ENCODE data around the gene PSD2.
A peak's percentile ranks its signal among the peaks of the same experiment; 100 is the strongest.

PSD2 gene

DNA sequence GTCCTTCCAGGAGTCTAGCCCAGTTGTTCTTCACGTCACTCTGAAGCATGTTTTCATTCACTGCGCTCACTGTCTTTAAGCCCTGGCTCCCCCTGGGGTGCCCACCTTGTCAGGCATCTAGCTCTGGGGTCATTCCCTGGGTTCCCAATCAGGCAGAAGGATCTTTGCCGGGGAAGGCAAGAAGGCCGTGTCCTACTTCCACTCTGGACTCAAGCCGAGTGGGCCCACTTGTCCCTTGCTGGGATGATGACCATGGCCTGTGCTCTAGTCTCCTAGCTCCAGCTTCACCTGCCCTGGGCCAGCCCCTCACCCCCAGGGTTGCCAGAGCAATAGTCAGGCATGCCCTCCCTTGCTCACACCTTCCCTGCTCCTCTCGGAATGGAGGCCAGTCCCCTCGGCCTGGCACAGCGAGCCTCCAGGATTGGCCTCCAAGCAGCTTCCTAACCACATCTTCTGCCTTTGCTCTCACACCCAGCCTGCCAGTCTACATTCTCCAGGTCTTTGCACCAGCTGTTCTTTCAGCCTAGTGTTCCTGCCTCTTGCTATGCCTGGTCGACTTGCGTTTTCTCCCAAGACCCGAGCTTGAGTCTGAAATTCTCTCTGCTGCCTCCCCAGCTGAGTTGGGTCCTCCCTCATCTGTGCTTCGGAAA, 32.2 kb upstream of the PSD2 start:
- DNase-seq (ENCODE audit: low read depth) = no peak

DNA sequence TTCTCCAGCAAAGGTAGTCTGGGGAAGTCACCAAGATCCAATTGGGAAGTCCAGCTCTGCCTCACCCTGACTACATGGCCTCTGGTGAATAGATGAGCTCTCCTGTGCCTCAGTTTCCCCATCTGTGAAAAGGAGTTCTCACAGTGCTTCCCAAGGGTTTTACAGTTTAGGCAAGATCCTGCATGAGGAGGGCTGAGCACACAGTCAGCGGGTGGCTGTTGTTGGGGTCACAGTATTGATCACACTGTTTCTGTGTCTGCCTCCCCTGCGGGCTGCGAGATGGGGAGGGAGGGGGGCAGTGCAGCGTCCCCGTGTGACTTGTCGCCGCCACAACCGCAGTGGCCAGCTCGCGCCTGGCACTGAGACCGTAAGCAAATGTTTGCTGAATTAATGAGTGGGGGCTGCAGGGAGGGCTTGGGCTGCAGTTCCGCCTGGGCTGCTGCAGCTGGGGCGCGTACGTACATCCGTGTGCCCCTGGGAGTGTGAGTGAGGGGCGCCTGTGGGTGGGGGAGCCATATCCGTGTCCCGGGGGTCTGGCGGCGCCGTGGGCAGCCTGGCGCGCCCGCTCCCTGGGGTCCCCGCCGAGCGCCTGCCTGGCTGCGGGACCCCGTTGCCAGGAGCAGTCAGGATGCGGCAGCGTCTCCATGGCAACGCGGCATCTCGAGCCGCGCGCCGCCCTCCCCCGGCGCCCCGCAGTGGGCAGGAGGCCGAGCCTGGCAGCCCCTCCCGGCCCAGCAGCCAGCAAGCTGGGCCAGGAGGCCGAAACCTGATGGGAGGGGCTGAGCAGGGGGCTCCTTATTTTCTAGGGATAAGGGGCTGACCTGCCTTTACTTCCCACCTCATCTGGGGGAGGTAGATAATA, 31.4 kb upstream of the PSD2 start:
- DNase-seq (ENCODE audit: low read depth) = no peak

DNA sequence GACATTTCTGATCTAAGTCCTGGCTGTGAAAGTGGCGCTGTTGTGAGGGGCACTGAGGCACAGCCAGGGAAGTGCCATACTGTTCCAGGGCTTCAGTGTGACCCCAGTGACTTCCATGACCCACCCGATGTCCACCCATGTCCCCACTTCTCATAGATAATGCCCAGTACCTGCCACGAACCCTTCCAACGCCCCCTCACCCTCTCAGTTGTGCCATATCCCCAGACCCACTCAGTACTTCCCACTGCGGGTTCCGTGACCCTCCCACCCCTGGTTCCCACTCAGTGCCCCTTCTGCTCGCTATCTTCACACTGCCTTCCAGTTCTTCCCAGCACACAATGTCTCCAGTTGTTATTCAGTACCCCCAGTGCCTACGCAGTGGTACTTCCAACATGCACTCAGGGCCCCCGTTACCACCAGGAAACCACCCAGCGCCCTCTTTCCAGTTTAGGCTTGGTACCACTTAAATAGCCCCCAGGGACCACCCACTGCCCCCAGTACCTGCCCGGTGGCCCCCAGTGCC, 30.7 kb upstream of the PSD2 start:
- no peak for DNase-seq (ENCODE audit: low read depth)

DNA sequence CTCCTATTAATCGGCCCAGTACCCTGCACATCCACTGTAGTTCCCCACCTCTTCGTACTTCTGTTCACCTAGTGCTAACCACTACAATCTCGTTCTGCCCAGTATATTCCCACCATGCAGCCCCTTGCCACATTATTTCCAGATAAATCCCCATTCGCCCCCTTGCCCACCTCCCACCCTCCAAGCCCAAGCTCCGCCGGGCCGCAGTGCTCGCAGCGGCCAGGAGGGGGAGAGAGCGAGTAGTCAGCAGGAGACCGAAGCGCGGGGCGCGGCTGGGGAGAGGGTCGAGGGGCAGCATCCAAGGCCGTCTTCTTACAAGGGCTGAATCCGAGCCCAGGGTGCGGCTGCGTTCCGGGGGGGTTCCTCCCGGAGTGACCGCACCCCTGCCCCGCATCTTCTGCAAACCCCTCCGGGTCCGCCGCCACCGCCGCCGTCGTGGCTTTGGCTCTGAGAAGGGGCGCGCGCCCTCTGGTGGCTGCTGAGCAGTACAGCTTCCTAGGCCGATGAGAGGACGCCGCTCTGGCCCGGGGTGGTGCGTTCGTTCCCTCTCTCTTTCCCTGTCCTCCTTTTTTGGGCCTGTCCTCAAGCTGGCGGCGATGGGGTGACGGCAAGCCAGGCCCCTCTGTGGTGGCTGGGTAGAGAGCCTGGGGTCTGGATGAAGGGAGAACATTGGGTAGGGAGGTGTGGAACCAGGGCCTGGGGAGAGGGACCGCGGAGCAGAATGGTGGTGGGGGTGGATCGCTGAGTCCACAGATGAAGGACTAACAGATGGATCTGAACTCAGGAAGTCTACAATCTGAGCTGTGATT, 30.0 kb upstream of the PSD2 start:
- DNase-seq (ENCODE audit: low read depth) = peak; percentile 67

DNA sequence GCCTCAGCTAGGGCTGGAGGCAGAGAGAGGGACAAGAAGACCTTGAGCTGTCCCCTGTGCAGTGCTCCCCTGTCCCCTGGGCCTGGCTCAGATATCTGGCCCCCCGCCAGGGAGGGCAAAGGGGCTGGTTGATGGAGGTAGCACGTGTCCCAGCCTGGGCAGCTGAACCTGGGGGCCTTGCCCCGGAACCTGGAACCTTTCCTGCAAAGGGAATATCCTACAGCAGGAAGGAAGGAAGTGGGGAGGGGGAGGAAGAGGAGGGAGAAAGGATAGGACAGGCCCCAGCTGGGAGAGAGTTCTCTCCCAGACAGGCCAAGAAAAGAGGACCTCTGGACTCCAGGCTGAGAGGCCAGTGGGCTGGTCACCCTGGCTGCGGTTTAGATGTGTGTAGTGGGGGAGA, 27.6 kb upstream of the PSD2 start:
- DNase-seq (ENCODE audit: low read depth) = no peak

DNA sequence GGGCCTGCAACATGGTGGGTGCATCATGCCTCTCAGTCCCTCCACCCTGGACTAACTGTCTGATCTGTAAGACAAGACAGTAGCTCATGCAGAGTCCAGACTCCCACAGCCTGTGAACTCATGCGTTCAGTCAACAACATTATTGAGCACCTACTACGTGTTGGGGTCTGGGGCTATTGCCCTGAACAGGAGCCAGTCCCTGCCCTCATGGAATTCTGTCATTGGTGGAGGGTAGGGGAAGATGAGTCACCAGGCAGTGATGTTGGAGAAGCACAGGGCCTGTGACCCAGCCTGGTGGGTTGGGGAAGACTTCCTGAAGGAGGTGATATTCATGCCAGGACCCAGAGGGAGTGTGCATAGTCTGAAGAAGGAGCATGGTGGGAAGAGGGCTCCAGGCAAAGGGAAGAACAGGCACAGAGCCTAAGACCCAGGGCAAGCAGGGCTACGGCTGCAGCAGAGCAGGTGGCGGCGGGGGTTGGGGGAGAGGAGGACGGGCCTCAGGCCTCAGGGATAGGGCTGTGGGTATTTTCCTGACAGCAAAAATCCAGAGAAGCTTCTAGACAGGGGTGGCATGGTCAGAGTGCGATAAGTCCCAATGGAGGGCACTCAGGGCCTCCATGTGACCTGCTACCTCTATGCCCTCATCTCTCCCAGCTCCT, 26.7 kb upstream of the PSD2 start:
- DNase-seq (ENCODE audit: low read depth) = no peak

DNA sequence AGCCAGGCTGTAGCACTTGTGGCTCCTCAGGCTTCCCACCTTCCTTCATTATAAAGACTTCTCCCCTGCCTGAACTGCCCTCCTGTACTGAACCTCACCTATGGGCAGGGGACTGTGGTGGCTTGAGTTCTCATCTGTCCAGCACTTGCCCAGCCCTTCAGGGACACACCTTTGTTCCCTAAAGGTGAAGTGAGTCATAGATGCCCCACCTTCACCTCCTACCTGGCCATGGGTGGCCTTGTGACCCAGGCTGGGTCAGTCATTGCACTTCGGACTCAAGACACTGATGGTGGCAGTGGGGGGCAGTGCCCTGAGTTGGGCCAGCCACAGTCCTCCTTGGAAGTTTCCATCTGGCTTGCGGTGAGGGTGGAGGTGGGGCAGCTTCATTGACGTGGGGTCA, 26.1 kb upstream of the PSD2 start:
- no peak for DNase-seq (ENCODE audit: low read depth)

DNA sequence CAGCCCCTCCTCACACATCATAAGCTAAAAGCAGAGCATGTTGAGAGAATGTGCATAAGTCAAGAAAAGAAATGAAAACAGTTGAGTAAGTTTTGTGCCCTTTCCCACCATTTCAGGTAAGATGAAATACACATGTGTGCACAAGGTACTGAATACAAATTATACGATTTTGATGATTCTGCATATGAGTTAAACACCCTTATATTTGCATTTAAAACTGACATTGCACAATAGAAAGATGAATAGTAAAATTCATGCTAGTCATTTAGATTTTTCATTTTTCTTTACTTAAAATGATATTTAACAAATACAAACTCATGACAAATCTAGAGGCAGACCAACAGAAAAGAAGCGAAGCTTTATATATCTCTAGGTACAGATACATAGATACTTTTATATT, 24.9 kb upstream of the PSD2 start:
- DNase-seq (ENCODE audit: low read depth) = no peak

DNA sequence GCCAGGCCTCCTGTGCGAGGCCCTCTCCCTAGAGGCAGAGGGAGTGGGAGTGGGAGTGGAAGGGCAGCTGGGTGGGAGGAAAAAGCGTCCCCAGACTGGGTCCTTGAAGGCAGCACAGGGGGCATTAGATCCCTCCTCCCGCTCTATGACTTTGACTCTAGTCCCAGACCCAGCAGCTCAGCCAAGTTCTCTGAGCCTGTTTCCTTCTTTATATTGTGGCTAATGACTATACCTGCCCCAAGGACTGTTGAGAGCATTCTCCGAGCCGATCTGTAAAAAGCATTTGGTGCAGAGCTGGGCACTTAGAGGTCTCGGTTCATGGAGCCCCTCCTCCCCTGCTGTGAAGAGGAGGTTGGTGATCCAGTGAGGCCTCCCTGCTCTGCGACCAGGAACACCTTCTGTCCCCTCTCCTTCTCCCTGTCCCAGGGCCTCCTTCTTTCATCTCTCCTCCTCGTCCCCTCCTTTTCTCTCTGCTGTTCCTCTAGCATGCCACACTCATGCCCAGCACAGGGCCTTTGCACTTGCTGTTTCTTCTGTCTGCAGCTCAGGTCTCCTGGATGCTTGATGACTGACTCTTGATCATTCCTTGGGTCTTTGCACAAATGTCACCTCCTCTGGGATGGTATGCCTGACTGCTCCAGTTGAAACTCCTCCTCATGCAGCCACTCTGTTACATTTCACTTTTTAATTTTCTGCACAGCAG, 23.4 kb upstream of the PSD2 start:
- no peak for DNase-seq (ENCODE audit: low read depth)

DNA sequence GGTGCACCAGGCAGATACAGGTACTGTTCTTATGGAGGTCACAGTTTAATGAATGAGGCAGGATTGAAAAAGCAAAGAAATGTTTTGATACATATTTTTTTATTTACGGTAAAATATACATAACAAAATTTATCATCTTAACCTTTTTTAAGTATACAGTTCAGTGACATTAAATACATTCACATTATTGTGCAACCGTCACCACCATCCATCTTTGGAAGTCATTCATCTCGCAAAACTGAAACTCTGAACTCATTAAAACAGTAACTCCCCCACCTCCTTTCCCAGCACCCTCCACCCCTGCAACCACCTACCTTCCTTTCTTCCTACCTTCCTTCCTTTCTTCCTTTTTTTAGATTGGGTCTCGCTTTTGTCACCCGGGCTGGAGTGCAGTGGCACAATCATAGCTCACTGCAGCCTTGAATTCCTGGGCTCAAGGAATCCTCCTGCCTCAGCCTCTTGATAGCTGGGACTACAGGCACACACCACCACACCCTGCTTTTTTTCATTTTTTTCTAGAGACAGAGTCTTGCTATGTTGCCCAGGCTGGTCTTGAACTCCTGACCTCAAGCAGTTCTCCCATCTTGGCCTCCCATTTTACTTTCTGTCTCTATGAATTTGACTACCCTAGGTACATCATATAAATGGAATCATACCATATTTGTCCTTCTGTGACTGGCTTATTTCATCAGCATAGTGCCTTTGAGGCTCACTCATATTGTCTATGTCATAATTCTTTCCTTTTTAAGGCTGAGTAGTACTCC, 22.5 kb upstream of the PSD2 start:
- no peak for DNase-seq (ENCODE audit: low read depth)

DNA sequence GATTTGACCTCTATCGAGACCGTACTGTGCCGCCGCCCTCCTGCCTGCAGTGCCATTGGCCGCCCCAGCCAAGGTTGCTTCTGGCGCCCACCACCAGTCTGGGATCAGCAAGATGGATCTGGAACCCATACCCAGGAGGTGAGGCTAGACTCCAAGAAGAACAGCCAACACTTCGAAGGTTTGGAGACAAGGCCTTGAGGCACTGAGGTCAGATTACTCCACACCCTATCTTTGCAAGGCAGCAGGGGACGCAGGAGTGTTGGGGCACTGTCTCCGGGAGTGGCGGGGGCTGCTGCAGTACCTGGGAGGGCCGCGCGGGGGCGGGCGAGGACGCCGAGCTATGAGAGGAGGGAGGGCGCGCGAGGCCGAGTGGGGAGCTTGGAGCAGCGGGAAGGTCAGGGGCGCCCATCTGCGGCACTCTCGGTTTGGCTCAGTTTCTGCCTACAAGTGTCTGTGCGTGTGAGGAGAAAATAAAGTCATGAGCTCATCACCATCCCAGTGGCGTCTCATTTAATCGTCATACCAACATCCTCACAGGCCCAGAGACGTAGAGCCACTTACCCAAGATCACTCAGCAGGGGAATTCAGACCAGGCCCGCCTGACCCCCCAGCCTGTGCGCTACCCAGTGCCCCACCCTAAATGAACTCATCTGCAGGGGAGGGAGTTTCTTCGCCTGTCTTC, 20.5 kb upstream of the PSD2 start:
- DNase-seq (ENCODE audit: low read depth) = peak; percentile 53

DNA sequence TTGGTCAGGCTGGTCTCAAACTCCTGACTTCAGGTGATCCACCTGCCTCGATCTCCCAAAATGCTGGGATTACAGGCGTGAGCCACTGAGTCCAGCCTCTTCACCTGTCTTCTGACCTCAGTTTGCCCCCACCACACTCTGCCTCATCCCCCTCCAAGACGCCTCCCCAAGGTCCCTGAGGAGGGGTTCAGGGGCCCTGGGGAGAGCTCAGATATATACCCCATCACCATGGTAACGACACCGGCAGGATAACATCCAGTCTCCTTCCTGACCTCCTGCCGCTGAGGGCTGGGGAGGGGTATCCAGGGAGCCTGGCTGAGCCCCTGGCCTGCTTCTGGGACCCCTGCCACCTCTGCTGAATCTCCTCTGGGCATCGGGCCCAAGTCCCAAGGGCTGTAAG, 19.7 kb upstream of the PSD2 start:
- no peak for DNase-seq (ENCODE audit: low read depth)

DNA sequence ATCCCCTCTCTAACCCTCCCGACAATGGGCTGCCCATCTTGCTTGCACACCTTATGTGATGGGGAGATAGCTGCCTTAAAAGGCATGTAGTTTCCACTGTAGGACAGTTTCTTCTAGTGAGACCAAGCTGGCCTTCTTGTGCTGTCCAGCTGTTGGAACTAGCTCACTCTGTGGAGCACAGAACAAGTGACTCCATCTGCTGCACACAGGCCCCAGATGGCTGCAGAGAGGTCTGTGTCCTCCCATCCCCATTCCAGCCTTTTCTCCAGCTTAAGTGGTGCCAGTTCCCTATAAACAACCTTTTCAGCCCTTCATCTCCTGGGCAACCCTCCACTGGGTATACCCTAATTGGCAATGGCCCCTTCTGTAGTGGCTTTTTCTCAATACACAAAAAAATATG, 18.7 kb upstream of the PSD2 start:
- no peak for DNase-seq (ENCODE audit: low read depth)

DNA sequence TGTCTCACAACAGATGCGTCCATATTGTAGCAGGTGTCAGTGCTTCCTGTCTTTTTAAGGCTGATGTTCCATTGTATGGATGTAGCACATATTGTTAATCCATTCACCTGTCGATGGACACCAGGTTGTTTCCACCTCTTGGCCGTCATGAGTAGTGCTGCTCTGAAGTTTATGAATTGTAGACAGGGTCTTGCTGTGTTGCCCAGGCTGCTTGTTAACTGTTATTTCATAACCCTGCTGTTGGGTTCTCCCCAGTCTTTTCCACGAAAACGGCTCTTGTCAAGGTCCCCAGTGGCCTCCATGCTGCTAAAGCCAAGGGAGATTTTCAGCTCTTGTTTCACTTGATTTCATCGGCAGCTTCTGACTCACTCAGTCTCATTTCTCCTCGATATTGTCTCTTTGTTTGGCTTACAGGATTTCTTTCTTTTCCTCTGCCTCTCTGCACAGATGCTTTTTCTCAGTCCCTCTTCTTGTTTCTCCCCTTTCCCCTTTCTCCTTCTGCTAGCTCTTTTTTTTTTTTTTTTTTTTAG, 12.1 kb upstream of the PSD2 start:
- DNase-seq (ENCODE audit: low read depth) = no peak

DNA sequence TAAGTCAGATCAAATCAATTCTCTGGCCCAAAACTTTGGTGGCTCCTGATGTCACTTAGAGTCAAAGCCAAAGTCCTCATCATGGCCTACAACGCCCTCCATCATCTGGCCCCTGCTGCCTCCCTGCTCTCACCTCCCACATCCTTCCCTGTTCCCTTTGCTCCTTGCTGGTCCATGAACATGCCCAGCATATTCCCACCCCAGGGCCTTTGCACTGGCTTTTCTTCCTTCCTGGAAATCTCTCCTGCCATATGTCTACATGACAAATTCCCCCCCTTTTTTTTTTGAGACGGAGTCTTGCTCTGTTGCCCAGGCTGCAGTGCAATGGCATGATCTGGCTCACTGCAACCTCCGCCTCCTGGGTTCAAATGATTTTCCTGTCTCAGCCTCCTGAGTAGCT, 11.1 kb upstream of the PSD2 start:
- no peak for DNase-seq (ENCODE audit: low read depth)

DNA sequence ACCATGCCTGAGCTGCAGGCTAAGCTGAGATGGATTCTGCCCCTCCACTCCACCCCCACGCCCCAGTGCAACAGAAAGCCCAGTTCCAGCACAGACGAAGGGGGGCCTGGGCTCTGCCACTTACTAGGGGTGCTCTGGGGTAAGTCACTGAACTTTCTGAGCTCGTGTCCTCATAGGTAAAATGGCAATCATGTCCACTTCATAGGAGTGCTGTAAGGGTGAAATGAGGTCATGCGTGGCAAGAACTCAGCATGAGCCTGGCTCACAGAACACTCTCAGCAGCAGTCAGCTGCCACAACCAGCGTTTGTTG, 8.4 kb upstream of the PSD2 start:
- DNase-seq (ENCODE audit: low read depth) = no peak

DNA sequence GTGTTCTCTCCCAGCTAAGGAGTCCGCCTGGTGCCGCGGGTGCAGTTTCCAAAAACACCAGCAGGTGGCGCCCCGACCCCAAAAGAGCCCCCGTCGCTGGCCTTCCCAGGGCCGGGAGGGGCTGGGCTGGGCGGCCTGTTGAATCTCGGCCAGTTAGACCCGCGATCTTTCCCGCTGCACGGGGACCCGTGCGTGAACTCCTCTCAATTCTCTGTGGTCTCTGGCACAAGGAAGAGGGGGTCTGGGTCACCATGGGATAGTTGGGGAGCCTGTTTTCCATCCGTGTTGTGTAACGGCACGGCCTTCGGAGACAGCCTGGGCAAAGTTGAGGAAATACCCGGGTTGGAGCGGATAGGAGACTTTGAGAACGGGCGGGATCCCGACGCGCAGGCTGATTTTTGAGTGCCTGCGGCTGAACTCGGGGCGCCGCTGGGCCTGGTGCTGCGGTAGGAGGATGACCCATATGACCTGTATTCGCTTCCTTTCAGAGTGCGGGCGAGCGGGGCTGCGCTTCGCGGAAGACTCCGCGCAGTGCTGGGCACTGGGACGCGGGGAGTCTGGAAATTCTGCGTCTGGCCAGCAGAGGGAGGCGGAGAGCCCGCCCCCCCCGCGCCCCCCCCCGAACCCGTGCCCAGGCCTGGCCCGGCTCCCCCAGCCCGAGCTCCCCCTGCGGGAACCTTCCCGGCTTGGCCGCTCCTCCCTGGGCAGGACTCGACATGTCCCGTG, 7.9 kb upstream of the PSD2 start:
- DNase-seq (ENCODE audit: low read depth) = peak; percentile 77

DNA sequence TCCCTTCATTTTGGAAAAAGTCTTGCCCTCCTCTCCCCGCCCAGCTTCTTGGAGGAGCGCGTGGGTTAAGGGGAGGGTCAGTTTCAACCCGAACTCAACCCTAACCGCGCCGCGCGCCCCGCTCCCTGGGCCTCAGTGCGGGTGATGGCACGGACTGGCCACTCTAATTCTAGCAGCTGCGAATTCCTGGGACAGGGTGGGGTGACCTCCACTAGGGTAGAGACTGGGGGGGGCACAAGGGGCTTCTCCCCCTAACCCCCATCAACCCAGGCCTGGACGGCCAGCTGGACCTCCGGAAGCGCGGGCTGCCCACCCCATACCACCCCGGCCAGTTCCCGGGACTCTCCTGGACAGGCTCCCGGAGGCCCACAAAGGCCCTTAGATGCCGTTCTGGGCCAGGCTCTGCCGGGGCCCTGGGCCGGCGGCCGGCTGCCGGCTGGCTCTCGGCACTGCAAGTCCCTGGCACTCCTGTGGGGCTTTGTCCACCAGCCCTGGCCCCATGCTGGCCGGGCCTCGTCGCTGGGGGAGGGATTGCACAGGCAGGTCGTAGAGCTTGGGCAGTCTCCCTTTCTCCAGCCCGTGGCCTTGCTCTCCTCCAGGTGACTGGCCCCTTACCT, 7.2 kb upstream of the PSD2 start:
- DNase-seq (ENCODE audit: low read depth) = no peak
